GM12878 (cell line): Measurements from ENCODE around the gene RNF166. TPM values are rescaled to one million over a fixed set of nuclear protein-coding genes. Genes with fewer than 3 reads are reported as not detected.

Experiments used
- BACH1 ChIP-seq: fragments of 450-650 bp; IDR thresholded peaks from 2 replicates; pipeline ENCODE4 v1.6.1; 2017; ENCODE audit warnings: mild to moderate bottlenecking, borderline replicate concordance
- BCL3 ChIP-seq: IDR thresholded peaks from 2 replicates; pipeline ENCODE4 v1.6.1; 2011; ENCODE audit warnings: borderline replicate concordance, low read depth, mild to moderate bottlenecking, moderate library complexity, low read length; ENCODE audit not compliant: insufficient read depth, poor library complexity, severe bottlenecking
- CEBPB ChIP-seq, 2 experiments: fragments of 150-350 bp in 1 of 2; IDR thresholded peaks; 2 replicates each; pipeline ENCODE4 v1.6.1; 2012 to 2014; ENCODE audit warnings: low read depth in 2 of 2, low read length in 2 of 2, borderline replicate concordance in 1 of 2, inconsistent platforms in 1 of 2
- CHD2 ChIP-seq: IDR thresholded peaks from 2 replicates; pipeline ENCODE4 v1.6.1; 2011; ENCODE audit warnings: low read depth, low read length, improper control_type of control experiment, borderline replicate concordance
- CUX1 ChIP-seq: IDR thresholded peaks from 2 replicates; pipeline ENCODE4 v1.6.1; 2012; ENCODE audit warnings: improper control_type of control experiment, low read depth, low read length; ENCODE audit not compliant: insufficient replicate concordance
- ELK1 ChIP-seq: IDR thresholded peaks from 2 replicates; pipeline ENCODE4 v1.6.1; 2012; ENCODE audit warnings: low read depth, low read length, improper control_type of control experiment
- FOS ChIP-seq: IDR thresholded peaks from 3 replicates; pipeline ENCODE4 v1.6.1; 2011; ENCODE audit warnings: borderline replicate concordance; ENCODE audit not compliant: insufficient read length; ENCODE audit errors: extremely low read depth
- JUND ChIP-seq: IDR thresholded peaks from 2 replicates; pipeline ENCODE4 v1.6.1; 2012; ENCODE audit warnings: low read depth, mild to moderate bottlenecking, low read length, improper control_type of control experiment, moderate library complexity
- NR2F1 ChIP-seq: fragments of 450-650 bp; conservative IDR thresholded peaks from 2 replicates; pipeline ENCODE4 v1.6.1; 2017; ENCODE audit warnings: mild to moderate bottlenecking
- PAX8 ChIP-seq: fragments of 450-650 bp; IDR thresholded peaks from 2 replicates; pipeline ENCODE4 v1.6.1; 2017; ENCODE audit warnings: mild to moderate bottlenecking, moderate library complexity
- PBX3 ChIP-seq: IDR thresholded peaks from 2 replicates; pipeline ENCODE4 v1.6.1; 2011; ENCODE audit warnings: mild to moderate bottlenecking, low read depth, low read length, moderate library complexity; ENCODE audit not compliant: insufficient replicate concordance
- PML ChIP-seq: IDR thresholded peaks from 2 replicates; pipeline ENCODE4 v1.6.1; 2012; ENCODE audit warnings: low read length, inconsistent platforms
- TCF3 ChIP-seq: IDR thresholded peaks from 2 replicates; pipeline ENCODE4 v1.6.1; 2012; ENCODE audit warnings: low read depth, mild to moderate bottlenecking, low read length, borderline replicate concordance; ENCODE audit not compliant: insufficient read depth
- ZBED1 ChIP-seq: IDR thresholded peaks from 2 replicates; pipeline ENCODE4 v1.6.1; 2016; ENCODE audit warnings: borderline replicate concordance
- ZNF687 ChIP-seq: fragments of 450-650 bp; IDR thresholded peaks from 2 replicates; pipeline ENCODE4 v1.6.1; 2017; ENCODE audit warnings: mild to moderate bottlenecking, moderate library complexity
- polyA plus RNA-seq, 11 experiments: library from polyadenylated mRNA; depleted of rRNA in 4 of 11; unstranded in 6 of 11; stranded (reverse) in 5 of 11; fragments of >200 nt; fragmentation: Nextera tagmentation in 4 of 11; fragmentation: Illumina TruSeq in 1 of 11; extraction: Ambion mirVana in 4 of 11; extraction: Trizol in 1 of 11; gene quantifications; 1 replicate in 1 of 11; 2 replicates in 10 of 11; pipeline versions ENCODE4 v1.2.1 to v1.2.3, GENCODE V29; 2011 to 2016; ENCODE audit warnings: inconsistent platforms in 2 of 11, missing spikeins in 2 of 11, low read depth in 1 of 11
- total RNA-seq, 4 experiments: library from RNA; depleted of rRNA in 3 of 4; stranded (reverse); fragments of >200 nt in 3 of 4; fragmentation: Illumina TruSeq in 1 of 4; extraction: Trizol in 1 of 4; gene quantifications; 2 replicates each; pipeline versions ENCODE4 v1.2.1 to v1.2.3, GENCODE V29; 2013 to 2021

Gene RNF166
- total and polyA plus RNA-seq, 10 of the 15 experiments (the other 5 are each of a cell fraction or from before 2014, with no cell fraction given), result 0.48 to 32.8 (median 12.1) TPM

GRCh38 chr16:88651276-88651988 lies 54.8 kb downstream of the RNF166 start (continued):
- TF ChIP-seq FOS, result no peak
- TF ChIP-seq ZNF687, result peak; percentile 78
- TF ChIP-seq CHD2, result peak; percentile 80; the same call in 1 of the 2 replicates
- TF ChIP-seq ZBED1, result peak; percentile 70; the same call in 1 of the 2 replicates
- TF ChIP-seq CUX1, result no peak
- peak; percentile 86 for TF ChIP-seq BCL3
- TF ChIP-seq BACH1, result peak; percentile 56; the same call in 1 of the 2 replicates
- no peak for TF ChIP-seq JUND
- TF ChIP-seq PML, result peak; percentile 77
- TF ChIP-seq PAX8, result peak; percentile 97; the same call in 1 of the 2 replicates
- peak; percentile 66 for TF ChIP-seq TCF3
- no peak; the same call in 1 of the 2 replicates for TF ChIP-seq ELK1
- TF ChIP-seq NR2F1, result peak; percentile 80
- peak; percentile 59 for TF ChIP-seq PBX3
- no peak for TF ChIP-seq CEBPB (IDR thresholded peaks at IDR 0.05; ENCODE audit: borderline replicate concordance in 1 of 2, low read depth in 2 of 2, low read length in 2 of 2)
